ENCODE measurements around the gene RERGL. TPM values are rescaled to one million over a fixed set of nuclear protein-coding genes. Genes with fewer than 3 reads are reported as not detected.

RERGL gene, protein sequence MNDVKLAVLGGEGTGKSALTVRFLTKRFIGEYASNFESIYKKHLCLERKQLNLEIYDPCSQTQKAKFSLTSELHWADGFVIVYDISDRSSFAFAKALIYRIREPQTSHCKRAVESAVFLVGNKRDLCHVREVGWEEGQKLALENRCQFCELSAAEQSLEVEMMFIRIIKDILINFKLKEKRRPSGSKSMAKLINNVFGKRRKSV
- total RNA-seq: not detected in 2 replicates

DNA sequence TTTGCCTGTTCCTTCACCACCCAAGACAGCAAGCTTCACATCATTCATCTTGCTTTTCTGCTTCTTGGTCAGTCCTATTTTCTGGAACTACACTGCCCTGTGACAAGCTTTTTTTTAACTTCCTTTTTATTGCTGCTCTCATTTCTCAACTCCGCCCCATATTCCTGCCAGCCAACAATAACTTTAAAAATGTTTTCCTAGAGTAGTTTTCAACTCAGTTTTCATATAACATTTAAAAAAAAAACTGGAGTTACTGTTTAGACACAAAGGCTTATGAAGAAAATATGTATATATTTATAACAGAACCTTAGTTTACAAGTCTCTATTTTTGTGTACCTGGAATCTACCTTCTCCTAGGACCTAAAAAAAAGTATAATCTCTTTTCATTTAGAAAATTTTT lies at the start of gene RERGL:
Gene RERGL, minus strand, starts transcription at position 101 of the 400 bp plus-strand sequence. Its CDS starts 53 bp downstream, at position 48.
- Mint-ChIP-seq H3K4me1 (ENCODE audit: low read depth) (no peaks in the 10 kb centered on the region), H3K9me3 (peaks cover 33% of the 10 kb centered on the region), H3K27me3 (ENCODE audit: low read depth) (no peaks in the 10 kb centered on the region), H3K4me3 (ENCODE audit: low read depth) (no peak within 1 kb of the TSS), H3K27ac (no peak within 1 kb of the TSS), H3K36me3 (ENCODE audit: low read depth) (no peaks in the 10 kb centered on the region)
- intact Hi-C loops (cut with micrococcal nuclease): no loop called here
- no peak for DNase-seq (ENCODE audit: low spot score)

DNA sequence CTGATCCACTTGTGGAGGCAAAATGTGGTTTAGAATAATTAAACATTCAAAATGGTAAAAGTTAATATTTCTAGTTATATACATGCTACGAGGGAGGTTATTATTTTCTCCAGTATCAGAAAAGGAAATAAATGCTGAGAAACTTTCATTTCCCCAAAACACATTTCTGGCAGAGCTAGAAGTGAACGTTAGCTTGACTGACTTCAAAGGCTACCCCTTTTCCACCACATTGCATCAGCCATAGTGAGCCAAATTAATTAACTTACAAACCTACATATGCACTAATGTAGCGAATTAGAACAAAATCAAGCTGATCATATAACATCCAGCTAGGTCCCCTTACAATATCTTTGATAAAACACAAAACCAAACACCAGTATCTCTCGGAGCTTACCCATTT lies 49.3 kb upstream of the RERGL start:
- Mint-ChIP-seq H3K4me1 (ENCODE audit: low read depth) (no peaks in the 10 kb centered on the region), H3K36me3 (ENCODE audit: low read depth) (no peaks in the 10 kb centered on the region), H3K9me3 (no peaks in the 10 kb centered on the region), H3K27me3 (ENCODE audit: low read depth) (no peaks in the 10 kb centered on the region), H3K4me3 (ENCODE audit: low read depth) (no peak overlapping the region), H3K27ac (no peak overlapping the region)
- intact Hi-C loops (cut with micrococcal nuclease): no loop called here
- DNase-seq (ENCODE audit: low spot score): no peak

DNA sequence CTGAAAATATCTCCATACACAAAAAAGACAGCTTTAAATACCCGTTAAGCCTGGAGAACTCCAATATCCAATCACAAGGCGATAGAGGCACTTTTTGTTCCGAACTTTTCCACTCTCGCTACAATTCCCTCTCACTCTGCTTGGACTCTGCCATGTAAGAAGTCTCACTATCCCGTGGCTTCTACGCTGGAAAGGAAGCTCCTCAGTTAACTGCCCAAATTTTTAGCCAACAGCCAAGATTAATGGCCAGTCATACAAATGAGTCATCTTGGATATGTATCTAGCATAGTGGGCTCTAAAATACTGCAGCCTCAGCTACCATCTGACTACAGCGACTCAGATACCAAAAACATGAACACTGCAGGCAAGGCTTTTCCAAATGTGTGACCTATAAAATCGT lies 45.5 kb upstream of the RERGL start:
- no peak for DNase-seq (ENCODE audit: low spot score)
- Mint-ChIP-seq H3K4me1 (ENCODE audit: low read depth) (no peaks in the 10 kb centered on the region), H3K4me3 (ENCODE audit: low read depth) (no peak overlapping the region), H3K36me3 (ENCODE audit: low read depth) (no peaks in the 10 kb centered on the region), H3K27me3 (ENCODE audit: low read depth) (no peaks in the 10 kb centered on the region), H3K27ac (no peak overlapping the region), H3K9me3 (no peaks in the 10 kb centered on the region)
- intact Hi-C loops (cut with micrococcal nuclease): no loop called here

DNA sequence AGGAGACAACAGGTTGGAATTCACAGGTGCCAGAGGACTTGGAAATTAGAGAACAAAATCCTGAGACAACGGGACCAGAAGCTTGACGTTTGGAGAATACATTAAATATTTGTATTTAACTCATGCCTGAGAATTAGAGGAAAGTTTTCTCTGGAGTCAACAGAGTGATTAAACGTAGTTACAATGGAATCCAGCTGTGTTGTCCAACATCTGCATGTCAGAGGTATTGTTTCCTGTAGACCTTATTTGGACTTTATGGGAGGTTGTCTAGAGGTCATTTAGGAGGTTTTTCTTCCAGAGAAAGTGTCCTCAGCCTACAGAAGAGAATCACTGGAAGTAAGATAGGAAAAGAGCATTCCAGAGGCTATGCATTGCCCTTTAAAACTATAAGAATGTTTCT lies 45.1 kb upstream of the RERGL start:
- no peaks in the 10 kb centered on the region for H3K9me3 Mint-ChIP-seq
- no peak overlapping the region for H3K4me3 Mint-ChIP-seq (ENCODE audit: low read depth)
- no peaks in the 10 kb centered on the region for H3K27me3 Mint-ChIP-seq (ENCODE audit: low read depth)
- no peak overlapping the region for H3K27ac Mint-ChIP-seq
- intact Hi-C loops (cut with micrococcal nuclease): no loop called here
- no peaks in the 10 kb centered on the region for H3K36me3 Mint-ChIP-seq (ENCODE audit: low read depth)
- DNase-seq (ENCODE audit: low spot score): no peak
- no peaks in the 10 kb centered on the region for H3K4me1 Mint-ChIP-seq (ENCODE audit: low read depth)

DNA sequence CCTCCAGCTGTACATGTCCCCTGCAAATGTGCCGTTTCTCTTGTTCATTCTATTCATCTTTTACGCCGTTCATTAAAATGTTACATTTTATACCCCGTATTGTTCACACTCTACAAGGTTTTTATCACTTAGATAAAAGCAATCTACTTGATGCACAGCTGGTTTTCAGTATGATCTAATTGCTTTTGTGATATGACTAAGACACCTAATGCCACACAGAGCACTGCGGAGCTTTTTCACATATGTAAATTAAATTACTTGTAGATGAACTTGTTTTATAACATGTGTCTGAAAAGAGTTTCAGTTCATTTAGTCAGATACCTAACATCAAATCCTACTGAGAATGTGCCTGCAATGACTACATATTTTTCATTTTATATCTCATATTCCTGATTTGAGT lies 40.9 kb upstream of the RERGL start:
- intact Hi-C loops (cut with micrococcal nuclease): no loop called here
- Mint-ChIP-seq H3K4me3 (ENCODE audit: low read depth) (no peak overlapping the region), H3K36me3 (ENCODE audit: low read depth) (no peaks in the 10 kb centered on the region), H3K27ac (no peak overlapping the region), H3K4me1 (ENCODE audit: low read depth) (no peaks in the 10 kb centered on the region), H3K9me3 (peaks cover 16% of the 10 kb centered on the region), H3K27me3 (ENCODE audit: low read depth) (no peaks in the 10 kb centered on the region)
- DNase-seq (ENCODE audit: low spot score): no peak

DNA sequence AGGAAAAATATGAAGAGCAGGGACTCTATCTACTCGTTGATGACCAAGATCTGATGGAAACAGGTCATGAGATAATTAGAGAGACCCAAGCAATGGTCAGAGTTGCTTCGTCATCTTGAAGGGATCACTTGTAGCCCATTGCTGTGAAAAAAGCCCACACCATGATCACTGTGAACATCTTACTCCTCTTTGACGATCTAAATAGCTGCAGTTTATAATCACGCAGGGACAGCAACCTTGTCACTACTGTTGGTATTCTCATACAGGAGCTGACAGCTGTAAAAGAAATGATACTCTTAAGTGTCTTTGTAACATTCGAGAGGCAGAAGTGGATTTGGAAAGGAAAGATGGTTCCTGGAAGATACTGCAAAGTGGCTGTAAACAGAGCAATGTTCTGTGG lies 33.7 kb upstream of the RERGL start:
- Mint-ChIP-seq H3K27ac (no peak overlapping the region), H3K27me3 (ENCODE audit: low read depth) (no peaks in the 10 kb centered on the region), H3K4me3 (ENCODE audit: low read depth) (no peak overlapping the region), H3K4me1 (ENCODE audit: low read depth) (no peaks in the 10 kb centered on the region), H3K36me3 (ENCODE audit: low read depth) (no peaks in the 10 kb centered on the region), H3K9me3 (peaks cover 19% of the 10 kb centered on the region)
- intact Hi-C loops (cut with micrococcal nuclease): no loop called here
- no peak for DNase-seq (ENCODE audit: low spot score)

DNA sequence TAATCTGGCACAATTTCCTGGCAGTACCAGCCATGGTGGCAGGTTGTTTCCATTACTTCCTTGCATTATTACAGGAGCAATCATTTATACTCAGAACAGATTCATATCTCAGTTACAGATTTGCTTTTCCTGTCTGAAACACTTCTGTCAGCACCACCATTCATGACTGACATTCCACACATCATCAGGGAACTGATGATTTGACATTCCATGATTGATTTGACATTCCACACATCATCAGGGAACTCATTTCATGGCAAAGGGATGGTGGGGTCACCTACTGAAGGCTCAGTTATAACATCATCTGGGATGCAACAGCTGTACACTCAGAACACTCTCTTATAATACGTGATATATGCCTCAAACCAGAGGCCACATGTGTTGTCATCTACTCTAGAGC lies 30.9 kb upstream of the RERGL start:
- H3K27me3 Mint-ChIP-seq (ENCODE audit: low read depth): no peaks in the 10 kb centered on the region
- intact Hi-C loops (cut with micrococcal nuclease): no loop called here
- H3K36me3 Mint-ChIP-seq (ENCODE audit: low read depth): no peaks in the 10 kb centered on the region
- H3K9me3 Mint-ChIP-seq: peaks cover 11% of the 10 kb centered on the region
- no peaks in the 10 kb centered on the region for H3K4me1 Mint-ChIP-seq (ENCODE audit: low read depth)
- no peak overlapping the region for H3K4me3 Mint-ChIP-seq (ENCODE audit: low read depth)
- DNase-seq (ENCODE audit: low spot score): no peak
- no peak overlapping the region for H3K27ac Mint-ChIP-seq

DNA sequence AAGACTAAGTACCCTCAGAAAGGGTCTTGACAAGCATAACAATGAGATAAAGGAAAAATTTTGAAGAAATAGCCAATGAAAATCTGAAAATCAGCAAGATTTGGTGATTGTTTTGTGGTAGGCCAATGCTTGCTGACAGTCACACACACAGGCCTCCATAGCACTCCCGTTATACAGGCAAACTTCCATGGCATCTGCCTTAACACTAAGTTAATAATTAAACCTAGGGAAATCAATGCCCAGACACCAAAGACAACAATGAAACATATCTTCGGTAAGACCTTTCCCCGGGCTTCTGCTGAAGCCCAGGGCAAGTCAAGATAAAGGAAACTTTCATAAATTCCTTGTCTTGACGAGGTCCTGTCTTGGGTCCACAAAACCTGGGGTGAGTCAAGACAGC lies 18.6 kb upstream of the RERGL start:
- Mint-ChIP-seq H3K27ac (no peak overlapping the region), H3K9me3 (peaks cover 9% of the 10 kb centered on the region), H3K4me1 (ENCODE audit: low read depth) (no peaks in the 10 kb centered on the region), H3K27me3 (ENCODE audit: low read depth) (no peaks in the 10 kb centered on the region), H3K4me3 (ENCODE audit: low read depth) (no peak overlapping the region), H3K36me3 (ENCODE audit: low read depth) (no peaks in the 10 kb centered on the region)
- no peak for DNase-seq (ENCODE audit: low spot score)
- intact Hi-C loops (cut with micrococcal nuclease): no loop called here

DNA sequence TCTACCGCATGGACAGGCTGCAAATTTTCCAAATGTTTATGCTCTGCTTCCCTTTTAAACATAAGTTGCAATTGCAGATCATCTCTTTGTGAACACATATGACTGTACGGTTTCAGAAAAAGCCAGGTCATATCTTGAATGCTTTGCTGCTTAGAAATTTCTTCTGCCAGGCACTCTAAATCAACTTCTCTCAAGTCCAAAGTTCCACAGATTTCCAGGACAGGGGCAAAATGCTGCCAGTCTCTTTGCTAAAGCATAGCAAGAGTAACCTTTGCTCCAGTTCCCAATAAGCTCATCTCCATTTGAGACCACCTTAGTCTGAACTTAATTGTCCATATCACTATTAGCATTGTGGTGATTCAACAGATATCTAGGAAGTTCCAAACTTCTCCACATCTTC lies 13.6 kb upstream of the RERGL start:
- Mint-ChIP-seq H3K27ac (no peak overlapping the region), H3K36me3 (ENCODE audit: low read depth) (no peaks in the 10 kb centered on the region), H3K9me3 (peaks cover 21% of the 10 kb centered on the region), H3K4me1 (ENCODE audit: low read depth) (no peaks in the 10 kb centered on the region), H3K4me3 (ENCODE audit: low read depth) (no peak overlapping the region), H3K27me3 (ENCODE audit: low read depth) (no peaks in the 10 kb centered on the region)
- intact Hi-C loops (cut with micrococcal nuclease): no loop called here
- no peak for DNase-seq (ENCODE audit: low spot score)

DNA sequence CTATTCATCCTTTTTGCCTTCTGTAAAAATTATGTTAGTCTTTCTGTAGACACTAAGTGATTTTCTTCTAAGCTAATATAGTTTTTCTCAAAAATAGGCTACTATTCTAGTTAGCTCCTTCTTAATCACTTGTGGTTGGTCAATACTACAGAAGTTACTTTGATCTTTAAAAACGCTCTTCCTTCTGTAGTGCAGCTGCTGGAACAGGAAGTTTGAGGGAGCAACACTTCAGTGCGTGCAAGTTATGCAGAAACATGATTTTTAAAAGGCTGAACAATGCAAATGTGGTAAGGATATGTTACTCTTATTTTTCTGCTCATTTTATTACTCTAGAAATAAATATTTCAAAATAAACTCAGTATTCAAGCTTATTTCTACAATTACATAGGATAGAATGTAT lies 11.1 kb upstream of the RERGL start:
- Mint-ChIP-seq H3K4me3 (ENCODE audit: low read depth) (no peak overlapping the region), H3K36me3 (ENCODE audit: low read depth) (no peaks in the 10 kb centered on the region)

DNA sequence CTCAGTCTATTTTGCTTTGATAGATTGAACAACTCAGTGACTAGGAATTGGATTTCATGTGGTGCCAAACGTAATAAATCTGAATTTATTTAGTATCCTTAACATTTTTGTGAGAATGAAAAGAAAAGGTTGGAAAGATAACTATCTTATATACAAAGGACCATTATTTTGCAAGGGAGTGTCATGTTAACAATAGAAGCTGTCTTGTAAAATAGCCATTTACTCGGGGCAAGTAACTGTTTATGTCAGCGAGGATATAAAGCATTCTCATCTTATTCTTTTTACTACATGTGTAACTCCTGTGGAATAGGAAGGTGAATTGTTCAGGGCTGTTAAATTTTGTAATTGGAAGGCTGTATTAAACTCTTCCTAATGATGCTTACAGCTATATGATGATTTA lies 5.9 kb downstream of the RERGL start:
- no peak overlapping the region for H3K27ac Mint-ChIP-seq
- no peaks in the 10 kb centered on the region for H3K27me3 Mint-ChIP-seq (ENCODE audit: low read depth)
- peaks cover 39% of the 10 kb centered on the region for H3K9me3 Mint-ChIP-seq
- H3K4me1 Mint-ChIP-seq (ENCODE audit: low read depth): no peaks in the 10 kb centered on the region
- H3K4me3 Mint-ChIP-seq (ENCODE audit: low read depth): no peak overlapping the region
- intact Hi-C loops (cut with micrococcal nuclease): no loop called here
- DNase-seq (ENCODE audit: low spot score): no peak
- no peaks in the 10 kb centered on the region for H3K36me3 Mint-ChIP-seq (ENCODE audit: low read depth)

More for the DNA sequence above, 11.1 kb upstream of the RERGL start:
- no peak for DNase-seq (ENCODE audit: low spot score)
- no peaks in the 10 kb centered on the region for H3K27me3 Mint-ChIP-seq (ENCODE audit: low read depth)
- peaks cover 21% of the 10 kb centered on the region for H3K9me3 Mint-ChIP-seq
- H3K4me1 Mint-ChIP-seq (ENCODE audit: low read depth): no peaks in the 10 kb centered on the region
- H3K27ac Mint-ChIP-seq: no peak overlapping the region
- intact Hi-C loops (cut with micrococcal nuclease): no loop called here

DNA sequence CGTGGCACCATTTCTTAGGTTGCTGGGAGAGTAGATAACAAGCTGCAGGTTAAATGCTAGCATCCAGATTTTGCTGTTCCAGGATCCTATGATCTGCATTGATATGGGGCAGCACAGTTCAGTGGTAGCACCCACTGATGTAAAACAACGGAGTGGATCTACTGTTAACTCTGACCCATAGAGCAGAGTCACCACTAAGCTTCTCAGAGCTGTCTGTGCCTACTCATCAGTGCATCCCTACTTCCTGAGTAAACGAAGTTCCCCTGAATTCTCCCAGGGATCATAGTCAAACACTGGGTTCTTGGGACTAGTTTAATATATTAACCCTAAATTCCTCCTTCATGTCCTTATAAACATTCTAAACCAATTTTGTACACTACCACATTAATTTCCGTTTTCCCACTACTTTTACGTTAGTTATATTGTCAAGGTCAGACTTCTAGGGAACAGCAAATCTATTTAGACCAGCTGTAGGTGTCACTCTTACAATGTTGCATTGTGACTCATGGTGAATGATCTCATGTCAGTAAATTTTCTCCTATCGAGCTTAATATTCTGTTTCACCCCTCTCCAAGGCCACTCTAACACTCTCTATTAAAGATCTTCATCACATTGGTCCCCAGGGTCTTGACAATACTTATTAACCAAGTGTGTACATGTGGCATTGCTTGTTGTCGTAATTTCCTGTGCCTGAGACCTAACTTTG lies 10.3 kb downstream of the RERGL start:
- H3K27ac Mint-ChIP-seq: no peak overlapping the region
- H3K27me3 Mint-ChIP-seq (ENCODE audit: low read depth): no peaks in the 10 kb centered on the region
- no peak for DNase-seq (ENCODE audit: low spot score)
- H3K4me1 Mint-ChIP-seq (ENCODE audit: low read depth): no peaks in the 10 kb centered on the region
- intact Hi-C loops (cut with micrococcal nuclease): no loop called here
- no peak overlapping the region for H3K4me3 Mint-ChIP-seq (ENCODE audit: low read depth)
- peaks cover 24% of the 10 kb centered on the region for H3K9me3 Mint-ChIP-seq
- no peaks in the 10 kb centered on the region for H3K36me3 Mint-ChIP-seq (ENCODE audit: low read depth)

DNA sequence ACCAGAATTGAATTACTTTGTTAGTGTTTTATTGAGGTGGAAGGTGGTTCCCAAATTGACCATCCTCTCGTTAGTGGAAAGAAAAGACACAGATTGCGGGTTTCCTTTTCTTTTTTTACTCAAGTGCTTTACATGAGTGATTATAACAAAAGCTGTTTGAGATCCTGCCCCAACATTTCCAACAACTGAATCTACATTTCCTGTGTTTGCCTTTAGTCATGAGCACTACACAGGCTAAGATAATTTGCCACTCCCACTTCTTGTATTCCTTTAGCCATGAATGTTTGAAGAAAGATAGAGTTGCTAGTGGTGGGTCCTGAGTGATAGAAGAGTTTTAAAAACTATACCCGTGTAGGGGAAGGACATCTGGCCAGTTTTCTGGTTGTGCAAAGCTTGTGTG lies 16.0 kb downstream of the RERGL start:
- no peak overlapping the region for H3K4me3 Mint-ChIP-seq (ENCODE audit: low read depth)
- H3K27me3 Mint-ChIP-seq (ENCODE audit: low read depth): no peaks in the 10 kb centered on the region
- H3K27ac Mint-ChIP-seq: no peak overlapping the region

More for the DNA sequence above, 16.0 kb downstream of the RERGL start:
- intact Hi-C loops (cut with micrococcal nuclease): no loop called here
- H3K9me3 Mint-ChIP-seq: peaks cover 15% of the 10 kb centered on the region
- DNase-seq (ENCODE audit: low spot score): no peak
- no peaks in the 10 kb centered on the region for H3K36me3 Mint-ChIP-seq (ENCODE audit: low read depth)
- H3K4me1 Mint-ChIP-seq (ENCODE audit: low read depth): no peaks in the 10 kb centered on the region

Data from activated T-helper 2 cell treated with anti-CD3 and anti-CD28 coated beads, Interferon-gamma antibody, Interleukin-2, Interleukin-4, amounts not matched to agents 10 μg/mL and 5 μg/mL and 100 μg/mL, durations not matched to agents 14 hours and 24 hours and 36 hours (primary cell).